Activated B cell treated with CpG ODN at 0.5 μM for 24 hours (primary cell): Measurements from ENCODE around the gene PLAA. TPM values are rescaled to one million over a fixed set of nuclear protein-coding genes. Genes with fewer than 3 reads are reported as not detected.

Experiments
- ATAC-seq: fragments of 200-7000 bp; cut with Tn5 transposase; one replicate; pipeline ENCODE4 v1.10.0; 2021; ENCODE audit warnings: low read depth, mild to moderate bottlenecking, moderate library complexity
- CTCF ChIA-PET: fragments of 350-600 bp; sonication (Branson Sonifier 250); formaldehyde crosslinking; loops from one replicate; lab custom pipeline; 2021; ENCODE audit warnings: antibody characterized with exemption; lab: Charles Lee
- POLR2A ChIA-PET: fragments of 350-600 bp; sonication (Branson Sonifier 250); formaldehyde crosslinking; loops from one replicate; lab custom pipeline; 2021; ENCODE audit warnings: antibody characterized with exemption; lab: Charles Lee
- DNase-seq: peaks from one replicate; pipeline ENCODE4 v3.0.0; 2022
- H3K27ac Mint-ChIP-seq: one replicate; pipeline ENCODE4 v1.8.0; 2020; ENCODE audit warnings: mixed read lengths
- H3K27me3 Mint-ChIP-seq: one replicate; pipeline ENCODE4 v1.8.0; 2021; ENCODE audit warnings: mixed read lengths
- H3K36me3 Mint-ChIP-seq: one replicate; pipeline ENCODE4 v1.8.0; 2021; ENCODE audit warnings: low read depth, mixed read lengths
- H3K4me1 Mint-ChIP-seq: one replicate; pipeline ENCODE4 v1.8.0; 2021; ENCODE audit warnings: mixed read lengths
- H3K4me3 Mint-ChIP-seq: one replicate; pipeline ENCODE4 v1.8.0; 2020; ENCODE audit warnings: mild to moderate bottlenecking, mixed read lengths
- H3K9me3 Mint-ChIP-seq: one replicate; pipeline ENCODE4 v1.8.0; 2020; ENCODE audit warnings: mixed read lengths
- intact Hi-C: fragments of 100-400 bp; cut with micrococcal nuclease; formaldehyde crosslinking; loops from one replicate; pipeline ENCODE4 v1.15.1; 2024
- total RNA-seq: library from RNA; stranded (reverse); gene quantifications from 2 replicates; pipeline ENCODE4 v1.2.3, GENCODE V29; 2022
- TF ChIP-seq, protein P1 (sequence below): fragments of 200-600 bp; IDR thresholded peaks from one replicate; pipeline ENCODE4 v1.8.0; 2022; ENCODE audit warnings: antibody characterized with exemption, mild to moderate bottlenecking

The PLAA gene
- total RNA-seq, 1 donor from 2014 or later, result 31.3 TPM

DNA sequence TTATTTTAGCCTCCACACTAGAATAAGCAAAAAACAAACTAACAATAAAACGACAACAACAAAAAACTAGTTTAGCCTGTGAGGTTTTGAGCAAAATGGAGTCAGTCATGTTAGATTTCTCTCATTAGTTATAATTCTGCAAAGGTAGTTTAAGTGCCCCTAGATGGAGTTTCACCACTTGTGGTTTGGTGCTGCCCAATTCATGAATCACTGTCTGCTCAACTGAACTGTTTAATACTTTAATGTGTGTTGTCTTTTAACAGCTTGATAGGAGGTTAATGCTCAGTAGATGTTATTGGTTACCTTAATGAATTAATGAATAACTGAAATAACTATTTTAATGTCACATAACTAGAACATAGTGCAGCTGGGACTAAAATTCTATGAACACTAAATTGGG, 3.5 kb upstream of the PLAA start:
- intact Hi-C loops, result no loop called here
- ChIA-PET POLR2A (no interaction called here), CTCF (no interaction called here)
- no peak for ATAC-seq
- Mint-ChIP-seq H3K4me3 (no peak overlapping the region), H3K27me3 (peaks cover 9% of the 10 kb centered on the region), H3K9me3 (no peaks in the 10 kb centered on the region), H3K27ac (no peak overlapping the region), H3K4me1 (peaks cover 27% of the 10 kb centered on the region), H3K36me3 (peaks cover 6% of the 10 kb centered on the region)
- DNase-seq, result no peak
- TF ChIP-seq, protein P1, sequence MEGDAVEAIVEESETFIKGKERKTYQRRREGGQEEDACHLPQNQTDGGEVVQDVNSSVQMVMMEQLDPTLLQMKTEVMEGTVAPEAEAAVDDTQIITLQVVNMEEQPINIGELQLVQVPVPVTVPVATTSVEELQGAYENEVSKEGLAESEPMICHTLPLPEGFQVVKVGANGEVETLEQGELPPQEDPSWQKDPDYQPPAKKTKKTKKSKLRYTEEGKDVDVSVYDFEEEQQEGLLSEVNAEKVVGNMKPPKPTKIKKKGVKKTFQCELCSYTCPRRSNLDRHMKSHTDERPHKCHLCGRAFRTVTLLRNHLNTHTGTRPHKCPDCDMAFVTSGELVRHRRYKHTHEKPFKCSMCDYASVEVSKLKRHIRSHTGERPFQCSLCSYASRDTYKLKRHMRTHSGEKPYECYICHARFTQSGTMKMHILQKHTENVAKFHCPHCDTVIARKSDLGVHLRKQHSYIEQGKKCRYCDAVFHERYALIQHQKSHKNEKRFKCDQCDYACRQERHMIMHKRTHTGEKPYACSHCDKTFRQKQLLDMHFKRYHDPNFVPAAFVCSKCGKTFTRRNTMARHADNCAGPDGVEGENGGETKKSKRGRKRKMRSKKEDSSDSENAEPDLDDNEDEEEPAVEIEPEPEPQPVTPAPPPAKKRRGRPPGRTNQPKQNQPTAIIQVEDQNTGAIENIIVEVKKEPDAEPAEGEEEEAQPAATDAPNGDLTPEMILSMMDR, result no peak

- peaks cover 8% of the 10 kb centered on the region for H3K36me3 Mint-ChIP-seq
- no peaks in the 10 kb centered on the region for H3K9me3 Mint-ChIP-seq
- no peak overlapping the region for H3K27ac Mint-ChIP-seq
- peaks cover 28% of the 10 kb centered on the region for H3K4me1 Mint-ChIP-seq
- intact Hi-C loops, result loop anchor here (10.0 kb wide), 1 partner anchor 535 kb away; no protein-coding TSS in a partner anchor
- ATAC-seq (no peak), DNase-seq (no peak)
- H3K27me3 Mint-ChIP-seq, result peaks cover 9% of the 10 kb centered on the region
- TF ChIP-seq, protein P1, result no peak
- no peak overlapping the region for H3K4me3 Mint-ChIP-seq
- POLR2A ChIA-PET, result no interaction called here
- CTCF ChIA-PET, result no interaction called here
Measured at GRCh38 chr9:26949637-26950069, 2.6 kb upstream of the PLAA start.

DNA sequence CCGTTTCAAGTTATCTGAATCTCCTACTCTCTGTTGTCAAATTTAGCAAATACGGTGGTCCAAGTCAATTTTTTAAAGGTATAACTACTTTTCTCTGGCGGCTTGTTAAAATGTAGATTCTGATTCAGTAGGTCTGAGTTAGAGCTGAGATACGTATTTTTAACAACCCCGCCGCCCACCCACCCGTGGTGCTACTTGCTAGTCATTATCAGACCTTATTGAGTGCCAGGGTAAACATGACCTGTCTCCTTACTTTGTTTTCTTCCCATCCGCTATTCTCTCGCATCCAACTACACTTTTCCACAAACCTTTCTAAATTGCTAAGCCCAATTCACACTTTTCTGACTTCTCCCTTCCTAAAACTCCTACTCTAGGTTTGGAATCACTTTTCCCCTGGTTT, 694 bp upstream of the PLAA start:
- H3K27ac Mint-ChIP-seq, result peak overlapping the region; percentile 98
- H3K36me3 Mint-ChIP-seq, result peaks cover 12% of the 10 kb centered on the region
- peak overlapping the region; percentile 96 for H3K4me3 Mint-ChIP-seq
- peaks cover 34% of the 10 kb centered on the region for H3K4me1 Mint-ChIP-seq
- DNase-seq, result no peak
- H3K9me3 Mint-ChIP-seq, result no peaks in the 10 kb centered on the region
- intact Hi-C loops, result loop anchor here (1.0 to 10.0 kb wide), 5 partner anchors 8 to 626 kb away; partner anchors contain the start of genes C9orf72 and CAAP1
- ATAC-seq, result no peak
- H3K27me3 Mint-ChIP-seq, result peaks cover 9% of the 10 kb centered on the region
- TF ChIP-seq, protein P1, result no peak
- CTCF ChIA-PET, result no interaction called here
- POLR2A ChIA-PET, result interaction anchor here (0.6 to 2.3 kb wide), 5 partner anchors 8 to 625 kb away, joined by 6 to 57 read pairs (median 11); partner anchors contain the start of genes C9orf72, CAAP1 and IFT74

GRCh38 chr9:26945591-26945990, 1.5 kb downstream of the PLAA start:
- ATAC-seq (no peak), DNase-seq (no peak)
- Mint-ChIP-seq H3K36me3 (peaks cover 18% of the 10 kb centered on the region), H3K9me3 (no peaks in the 10 kb centered on the region), H3K4me3 (peak overlapping the region; percentile 96), H3K27me3 (peaks cover 4% of the 10 kb centered on the region), H3K4me1 (peaks cover 47% of the 10 kb centered on the region), H3K27ac (peak overlapping the region; percentile 8)
- ChIA-PET CTCF (no interaction called here), POLR2A (interaction anchor here (0.8 to 1.2 kb wide), 2 partner anchors 10 to 54 kb away, joined by 3 to 10 read pairs; partner anchors contain the start of gene IFT74)
- TF ChIP-seq, protein P1, result no peak
- intact Hi-C loops, result loop anchor here (10.0 kb wide), 1 partner anchor 539 kb away; no protein-coding TSS in a partner anchor

DNA sequence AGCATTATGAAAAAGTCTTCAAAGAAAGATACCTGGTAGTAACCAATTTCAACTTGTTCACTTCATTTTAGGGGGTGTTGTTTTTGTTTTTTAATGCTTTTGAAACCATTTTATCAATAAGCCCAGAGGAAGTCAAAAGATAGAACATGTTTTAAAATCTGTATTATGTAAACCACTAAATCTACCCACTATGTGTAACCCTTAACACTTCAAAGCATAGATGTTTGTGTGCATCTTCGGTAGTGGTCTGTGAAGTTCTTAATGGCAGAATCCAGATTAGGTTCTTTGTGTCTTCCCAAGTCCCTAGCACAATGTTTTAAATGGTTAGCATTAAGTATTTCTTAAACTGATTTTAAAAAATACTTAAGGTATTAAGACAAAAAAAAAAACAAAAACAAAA, 6.3 kb downstream of the PLAA start:
- no peak for ATAC-seq
- DNase-seq, result no peak
- H3K36me3 Mint-ChIP-seq, result peaks cover 28% of the 10 kb centered on the region
- TF ChIP-seq, protein P1, result no peak
- H3K27me3 Mint-ChIP-seq, result no peaks in the 10 kb centered on the region
- intact Hi-C loops, result loop anchor here (10.0 kb wide), 1 partner anchor 544 kb away; no protein-coding TSS in a partner anchor
- H3K9me3 Mint-ChIP-seq, result peaks cover 7% of the 10 kb centered on the region
- H3K4me3 Mint-ChIP-seq, result no peak overlapping the region
- ChIA-PET CTCF (no interaction called here), POLR2A (no interaction called here)
- H3K4me1 Mint-ChIP-seq, result peaks cover 51% of the 10 kb centered on the region
- H3K27ac Mint-ChIP-seq, result no peak overlapping the region
